Osteoblast (primary cell): ENCODE data around the gene PAOX. TPM values are rescaled to one million over a fixed set of nuclear protein-coding genes. Genes with fewer than 3 reads are reported as not detected.

ENCODE experiments used
- DNase-seq: peaks from one replicate; pipeline ENCODE4 v3.0.0; 2011; ENCODE audit warnings: low spot score, mixed read lengths; ENCODE audit not compliant: insufficient read length; ENCODE audit errors: missing footprints
- H2AFZ ChIP-seq: 2 replicates; pipeline ENCODE4 v1.6.0; 2011; ENCODE audit warnings: mild to moderate bottlenecking, low read length
- H3K27ac ChIP-seq: 2 replicates; pipeline ENCODE4 v1.5.1; 2011; ENCODE audit warnings: mild to moderate bottlenecking, low read depth, low read length, moderate library complexity
- H3K27me3 ChIP-seq: 2 replicates; pipeline ENCODE4 v1.6.0; 2012; ENCODE audit warnings: mild to moderate bottlenecking, control low read depth, inconsistent platforms, low read length, moderate library complexity; ENCODE audit not compliant: insufficient read depth
- H3K36me3 ChIP-seq: 2 replicates; pipeline ENCODE4 v1.5.1; 2011; ENCODE audit warnings: mild to moderate bottlenecking, low read length, control low read depth, moderate library complexity; ENCODE audit not compliant: insufficient read depth
- H3K4me1 ChIP-seq: 2 replicates; pipeline ENCODE4 v1.5.1; 2011; ENCODE audit warnings: mild to moderate bottlenecking, low read length, control low read depth, moderate library complexity; ENCODE audit not compliant: insufficient read depth
- H3K4me2 ChIP-seq: 2 replicates; pipeline ENCODE4 v1.6.0; 2011; ENCODE audit warnings: mild to moderate bottlenecking, low read length; ENCODE audit not compliant: insufficient read depth
- H3K4me3 ChIP-seq: fragments of 200-600 bp; sonication (generic); 3 replicates; pipeline ENCODE4 v1.5.1; 2012; ENCODE audit warnings: mild to moderate bottlenecking, low read length, inconsistent platforms; ENCODE audit not compliant: insufficient read depth
- H3K79me2 ChIP-seq: 2 replicates; pipeline ENCODE4 v1.6.0; 2012; ENCODE audit warnings: mild to moderate bottlenecking, low read length, control low read depth, inconsistent platforms; ENCODE audit not compliant: insufficient read depth
- H3K9me3 ChIP-seq: 2 replicates; pipeline ENCODE4 v1.5.1; 2011; ENCODE audit warnings: low read depth, low read length, control low read depth
- H4K20me1 ChIP-seq: 2 replicates; pipeline ENCODE4 v1.6.0; 2012; ENCODE audit warnings: mild to moderate bottlenecking, low read length, control low read depth; ENCODE audit not compliant: insufficient read depth
- CTCF ChIP-seq: IDR thresholded peaks from 2 replicates; pipeline ENCODE4 v1.5.1; 2011; ENCODE audit warnings: mild to moderate bottlenecking, low read depth, low read length, moderate library complexity; ENCODE audit errors: extremely low read depth
- total RNA-seq: library from RNA; depleted of rRNA; stranded (reverse); fragments of >200 nt; gene quantifications from 2 replicates; pipeline ENCODE4 v1.2.3, GENCODE V29; 2012

The PAOX gene
- total RNA-seq, 1 donor, result 7.6 TPM

DNA sequence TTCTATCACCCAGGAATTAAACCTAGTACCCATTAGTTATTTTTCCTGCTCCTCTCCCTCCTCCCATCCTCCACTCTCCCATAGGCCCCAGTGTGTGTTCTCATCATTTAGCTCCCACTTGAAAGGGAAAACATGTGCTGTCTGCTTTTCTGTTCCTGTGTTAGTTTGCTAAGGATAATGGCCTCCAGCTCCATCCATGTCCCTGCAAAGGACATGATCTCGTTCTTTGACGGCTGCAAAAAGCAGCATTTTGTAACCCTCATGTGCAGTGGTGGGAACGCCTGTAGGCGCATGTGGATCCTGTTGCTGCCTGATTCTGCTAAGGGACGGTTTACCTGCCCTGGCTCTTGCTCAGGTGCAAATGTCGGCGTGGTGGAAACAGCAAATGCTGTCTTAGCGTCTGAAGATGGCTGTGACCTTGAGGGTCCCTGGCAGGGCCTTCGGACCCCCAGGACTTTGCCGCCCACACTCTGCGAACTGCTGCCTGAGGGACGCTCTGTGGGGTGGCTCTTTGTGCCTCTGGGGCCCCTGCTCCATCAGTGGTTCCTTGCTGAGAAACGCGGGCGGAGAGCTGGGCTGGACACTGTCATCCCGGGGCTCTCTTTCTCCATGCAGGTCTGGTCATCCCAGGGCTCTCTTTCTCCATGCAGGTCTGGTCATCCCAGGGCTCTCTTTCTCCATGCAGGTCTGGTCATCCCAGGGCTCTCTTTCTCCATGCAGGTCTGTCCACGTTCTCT, 9.3 kb downstream of the PAOX start:
- no peak overlapping the region for H3K27ac ChIP-seq
- no peak overlapping the region for H2AFZ ChIP-seq
- no peaks in the 10 kb centered on the region for H4K20me1 ChIP-seq
- DNase-seq, result no peak
- no peaks in the 10 kb centered on the region for H3K36me3 ChIP-seq
- H3K79me2 ChIP-seq, result no peaks in the 10 kb centered on the region
- no peak for TF ChIP-seq CTCF
- no peak overlapping the region for H3K4me2 ChIP-seq
- no peak overlapping the region for H3K4me3 ChIP-seq
- no peaks in the 10 kb centered on the region for H3K27me3 ChIP-seq
- peaks cover under 1% of the 10 kb centered on the region for H3K4me1 ChIP-seq
- H3K9me3 ChIP-seq, result no peaks in the 10 kb centered on the region

DNA sequence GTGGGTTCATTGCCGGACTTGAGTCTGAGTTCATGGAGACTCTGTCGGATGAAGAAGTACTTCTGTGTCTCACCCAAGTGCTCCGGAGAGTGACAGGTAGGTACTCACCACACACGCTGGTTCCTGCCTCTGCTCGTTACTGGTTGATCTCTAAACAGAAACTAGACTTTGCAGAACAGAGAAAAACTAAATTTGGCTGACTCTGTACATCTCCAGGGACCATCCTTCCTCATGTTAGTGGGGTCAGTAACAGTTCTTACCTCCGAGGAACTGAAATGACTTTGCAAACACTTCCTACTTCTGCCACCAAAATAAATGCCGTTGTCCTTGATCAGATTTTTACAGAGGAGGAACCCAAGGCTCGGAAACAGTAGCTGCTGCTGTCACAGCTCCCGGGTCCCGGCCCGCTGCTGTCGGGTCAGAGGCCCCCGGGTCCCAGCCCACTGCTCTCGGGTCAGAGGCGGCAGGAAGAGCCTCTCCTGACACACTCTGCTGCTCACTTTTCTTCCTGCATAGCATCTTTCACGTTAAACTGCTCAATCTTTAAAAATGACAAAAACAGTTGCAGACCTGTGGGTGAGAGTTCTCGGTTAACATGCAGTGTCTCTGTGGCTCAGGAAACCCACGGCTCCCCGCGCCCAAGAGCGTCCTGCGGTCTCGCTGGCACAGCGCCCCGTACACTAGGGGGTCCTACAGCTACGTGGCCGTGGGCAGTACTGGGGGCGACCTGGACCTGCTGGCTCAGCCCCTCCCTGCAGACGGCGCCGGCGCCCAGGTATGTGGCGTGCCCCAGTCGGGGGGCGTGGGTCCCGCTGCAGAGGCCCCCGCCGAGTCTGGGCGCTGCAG, 10.1 kb downstream of the PAOX start:
- Histone ChIP-seq H3K4me1 (peaks cover 4% of the 10 kb centered on the region), H3K27ac (no peak overlapping the region), H3K9me3 (no peaks in the 10 kb centered on the region), H4K20me1 (no peaks in the 10 kb centered on the region), H2AFZ (no peak overlapping the region), H3K4me3 (no peak overlapping the region), H3K36me3 (no peaks in the 10 kb centered on the region), H3K27me3 (no peaks in the 10 kb centered on the region), H3K79me2 (peaks cover 2% of the 10 kb centered on the region), H3K4me2 (no peak overlapping the region)
- no peak for TF ChIP-seq CTCF
- DNase-seq, result no peak

DNA sequence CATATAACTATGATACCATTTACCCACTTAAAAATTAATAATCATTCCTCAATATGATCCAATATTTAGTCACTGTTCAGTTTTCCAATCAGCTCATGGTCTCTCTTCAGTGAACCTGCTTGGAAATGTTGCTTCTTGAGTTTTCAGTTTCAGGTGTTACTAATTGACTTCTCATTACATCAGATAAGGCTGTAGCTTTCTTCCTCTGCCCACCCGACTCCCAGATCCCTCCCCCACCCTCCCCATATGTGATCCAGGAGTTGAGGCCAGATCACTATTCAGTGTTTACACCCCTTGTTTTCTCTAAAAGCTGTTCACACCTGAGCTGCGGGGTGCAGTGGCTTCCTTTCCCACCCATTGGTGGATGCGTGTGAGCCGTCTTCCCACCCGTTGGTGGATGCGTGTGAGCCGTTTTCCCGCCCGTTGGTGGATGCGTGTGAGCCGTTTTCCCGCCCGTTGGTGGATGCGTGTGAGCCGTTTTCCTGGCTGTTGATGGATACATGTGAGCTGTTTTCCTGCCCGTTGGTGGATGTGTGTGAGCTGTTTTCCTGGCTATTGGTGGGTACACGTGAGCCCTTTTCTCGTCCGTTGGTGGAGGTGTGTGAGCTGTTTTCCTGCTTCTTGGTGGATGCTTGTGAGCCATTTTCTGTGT, 11.7 kb downstream of the PAOX start:
- Histone ChIP-seq H3K79me2 (peaks cover 17% of the 10 kb centered on the region), H3K27me3 (no peaks in the 10 kb centered on the region), H3K9me3 (no peaks in the 10 kb centered on the region), H3K4me1 (peaks cover 4% of the 10 kb centered on the region), H3K4me2 (no peak overlapping the region), H3K36me3 (peaks cover 4% of the 10 kb centered on the region), H2AFZ (no peak overlapping the region), H3K4me3 (no peak overlapping the region), H3K27ac (no peak overlapping the region), H4K20me1 (peaks cover 2% of the 10 kb centered on the region)
- no peak for TF ChIP-seq CTCF
- no peak for DNase-seq

GRCh38 chr10:133391249-133391635, 12.2 kb downstream of the PAOX start:
- H4K20me1 ChIP-seq, result peaks cover 2% of the 10 kb centered on the region
- no peak for DNase-seq
- TF ChIP-seq CTCF, result no peak
- H3K27ac ChIP-seq, result no peak overlapping the region
- H3K27me3 ChIP-seq, result no peaks in the 10 kb centered on the region
- H3K9me3 ChIP-seq, result no peaks in the 10 kb centered on the region
- H3K36me3 ChIP-seq, result peaks cover 8% of the 10 kb centered on the region
- H3K4me2 ChIP-seq, result no peak overlapping the region
- H3K79me2 ChIP-seq, result peaks cover 22% of the 10 kb centered on the region
- no peak overlapping the region for H3K4me3 ChIP-seq
- H3K4me1 ChIP-seq, result peaks cover 4% of the 10 kb centered on the region
- no peak overlapping the region for H2AFZ ChIP-seq
